GM12878 (cell line): ENCODE data around the gene LTBP2. TPM values are rescaled to one million over a fixed set of nuclear protein-coding genes. Genes with fewer than 3 reads are reported as not detected.

Source experiments
- ATAC-seq: fragments of 200-7000 bp; cut with Tn5 transposase; 3 replicates; pipeline ENCODE4 v1.9.1; 2020; ENCODE audit warnings: mild to moderate bottlenecking, moderate library complexity
- BruUV-seq: library from RNA; stranded (reverse); fragments of 400-500 nt; replicated peaks from 2 replicates; lab custom pipeline; 2021; lab: Mats Ljungman, UMichigan
- CTCF ChIA-PET: fragments of 300-600 bp; sonication (Branson Sonifier 250); formaldehyde crosslinking; extraction: SDS; loops from one replicate; lab custom pipeline; 2021; ENCODE audit warnings: inconsistent platforms; lab: Yijun Ruan, JAX
- POLR2A ChIA-PET: fragments of 350-600 bp; formaldehyde crosslinking; extraction: SDS; loops from one replicate; lab custom pipeline; 2021; ENCODE audit warnings: inconsistent platforms; lab: Charles Lee
- RAD21 ChIA-PET: fragments of 300-600 bp; sonication (Branson Sonifier 250); formaldehyde crosslinking; loops from one replicate; lab custom pipeline; 2023; ENCODE audit warnings: antibody characterized with exemption; ENCODE audit not compliant: unreplicated experiment; lab: Charles Lee
- SMC1A ChIA-PET: fragments of 300-600 bp; sonication (Branson Sonifier 250); formaldehyde crosslinking; loops from one replicate; lab custom pipeline; 2023; ENCODE audit not compliant: unreplicated experiment, uncharacterized antibody; lab: Charles Lee
- DNase-seq: peaks from one replicate; pipeline ENCODE4 v3.0.0-alpha.2; 2011; ENCODE audit warnings: low read depth, low spot score
- FAIRE-seq: peaks from 3 replicates; lab custom pipeline; 2011; peaks lifted over from hg19 to GRCh38; lab: Jason Lieb, UNC
- H2AFZ ChIP-seq: 2 replicates; pipeline ENCODE4 v1.6.0; 2011; ENCODE audit warnings: low read depth, low read length, control low read depth; ENCODE audit not compliant: control insufficient read depth
- H3K27ac ChIP-seq: 2 replicates; pipeline ENCODE4 v1.5.1; 2011; ENCODE audit warnings: control low read depth; ENCODE audit not compliant: control insufficient read depth, insufficient read depth
- H3K27me3 ChIP-seq, 2 experiments: replicated peaks in 1 of 2; 2 replicates each; pipeline versions ENCODE4 v1.6.0 to v1.6.1; 2011; ENCODE audit warnings: low read length in 1 of 2; ENCODE audit not compliant: control insufficient read depth in 2 of 2, insufficient read depth in 2 of 2
- H3K36me3 ChIP-seq, 2 experiments: 2 replicates each; pipeline ENCODE4 v1.5.1; 2011; ENCODE audit warnings: low read length in 1 of 2; ENCODE audit not compliant: control insufficient read depth in 2 of 2, insufficient read depth in 2 of 2
- H3K4me1 ChIP-seq: 2 replicates; pipeline ENCODE4 v1.6.1; 2011; ENCODE audit warnings: mild to moderate bottlenecking, low read length, moderate library complexity, mixed read lengths; ENCODE audit not compliant: control insufficient read depth, insufficient read depth
- H3K4me2 ChIP-seq: 2 replicates; pipeline ENCODE4 v1.6.0; 2011; ENCODE audit warnings: control low read depth; ENCODE audit not compliant: control insufficient read depth, insufficient read depth
- H3K4me3 ChIP-seq: fragments of 200-600 bp; sonication (generic); 2 replicates; pipeline ENCODE4 v1.5.1; 2016
- H3K79me2 ChIP-seq: 2 replicates; pipeline ENCODE4 v1.6.0; 2011; ENCODE audit warnings: low read length; ENCODE audit not compliant: control insufficient read depth, insufficient read depth
- H3K9ac ChIP-seq: 2 replicates; pipeline ENCODE4 v1.8.0; 2011; ENCODE audit warnings: low read length, control low read depth, mixed read lengths; ENCODE audit not compliant: control insufficient read depth, insufficient read depth
- H3K9me3 ChIP-seq: replicated peaks from 3 replicates; pipeline ENCODE4 v1.5.1; 2011; ENCODE audit warnings: mild to moderate bottlenecking, low read length; ENCODE audit not compliant: control insufficient read depth, insufficient read depth
- H4K20me1 ChIP-seq: 2 replicates; pipeline ENCODE4 v1.6.0; 2011; ENCODE audit not compliant: control insufficient read depth, insufficient read depth
- ATF7 ChIP-seq: fragments of 450-650 bp; IDR thresholded peaks from 2 replicates; pipeline ENCODE4 v1.6.1; 2016; ENCODE audit warnings: low read depth, mild to moderate bottlenecking
- BACH1 ChIP-seq: fragments of 450-650 bp; IDR thresholded peaks from 2 replicates; pipeline ENCODE4 v1.6.1; 2017; ENCODE audit warnings: mild to moderate bottlenecking, borderline replicate concordance
- BCLAF1 ChIP-seq: fragments of 450-650 bp; IDR thresholded peaks from 2 replicates; pipeline ENCODE4 v1.6.1; 2017; ENCODE audit warnings: antibody characterized with exemption, mild to moderate bottlenecking, moderate library complexity
- EGR1 ChIP-seq, 2 experiments: IDR thresholded peaks; 1 replicate in 1 of 2; 2 replicates in 1 of 2; pipeline ENCODE4 v1.6.1; 2011 to 2012; ENCODE audit warnings: low read depth in 2 of 2, low read length in 2 of 2, borderline replicate concordance in 1 of 2, mild to moderate bottlenecking in 1 of 2, moderate library complexity in 1 of 2
- HDAC6 ChIP-seq: fragments of 200-600 bp; sonication (generic); IDR thresholded peaks from one replicate; pipeline ENCODE4 v1.8.0; 2017; ENCODE audit warnings: antibody characterized with exemption; ENCODE audit not compliant: unreplicated experiment
- MYB ChIP-seq: fragments of 150-350 bp; IDR thresholded peaks from 2 replicates; pipeline ENCODE4 v1.6.1; 2014; ENCODE audit warnings: mild to moderate bottlenecking, low read depth, low read length, borderline replicate concordance
- NRF1 ChIP-seq: conservative IDR thresholded peaks from 2 replicates; pipeline ENCODE4 v1.6.1; 2011; ENCODE audit warnings: mild to moderate bottlenecking, low read depth, low read length, improper control_type of control experiment
- POLR2AphosphoS5 ChIP-seq: IDR thresholded peaks from 2 replicates; pipeline ENCODE4 v1.6.1; 2011; ENCODE audit warnings: mild to moderate bottlenecking, low read length, inconsistent platforms
- RAD21 ChIP-seq: IDR thresholded peaks from 2 replicates; pipeline ENCODE4 v1.6.1; 2011; ENCODE audit warnings: mild to moderate bottlenecking, low read depth, low read length, moderate library complexity; ENCODE audit not compliant: insufficient read depth
- SIX5 ChIP-seq: IDR thresholded peaks from 2 replicates; pipeline ENCODE4 v1.6.1; 2011; ENCODE audit warnings: mild to moderate bottlenecking, low read depth, low read length, moderate library complexity; ENCODE audit not compliant: severe bottlenecking
- SMAD5 ChIP-seq: IDR thresholded peaks from 2 replicates; pipeline ENCODE4 v1.6.1; 2016; ENCODE audit warnings: antibody characterized with exemption, low read depth
- SPI1 ChIP-seq: IDR thresholded peaks from 2 replicates; pipeline ENCODE4 v1.6.1; 2011; ENCODE audit warnings: low read depth, mild to moderate bottlenecking, low read length, moderate library complexity, borderline replicate concordance; ENCODE audit not compliant: insufficient read depth
- ZZZ3 ChIP-seq: IDR thresholded peaks from 2 replicates; pipeline ENCODE4 v1.6.1; 2011; ENCODE audit warnings: low read depth; ENCODE audit not compliant: control insufficient read depth, insufficient read length
- WGBS: methylation state at CpG from one replicate; pipeline ENCODE4 v1.1.6; 2016; ENCODE audit warnings: low lambda C conversion rate; ENCODE audit not compliant: insufficient replicate concordance, insufficient coverage; ENCODE audit errors: missing lambda C conversion rate; 5-methylcytosine and 5-hydroxymethylcytosine counted together
- in situ Hi-C: fragments of 300-500 bp; cut with MboI; formaldehyde crosslinking; loops from 9 replicates; pipeline ENCODE4 v1.14.3; 2018; ENCODE audit warnings: mixed read lengths
- intact Hi-C: fragments of 100-400 bp; cut with micrococcal nuclease; formaldehyde crosslinking; loops from one replicate; pipeline ENCODE4 v1.14.2; 2022; ENCODE audit not compliant: unreplicated experiment
- polyA plus RNA-seq, 11 experiments: library from polyadenylated mRNA; depleted of rRNA in 4 of 11; unstranded in 6 of 11; stranded (reverse) in 5 of 11; fragments of >200 nt; fragmentation: Nextera tagmentation in 4 of 11; fragmentation: Illumina TruSeq in 1 of 11; extraction: Ambion mirVana in 4 of 11; extraction: Trizol in 1 of 11; gene quantifications; 1 replicate in 1 of 11; 2 replicates in 10 of 11; pipeline versions ENCODE4 v1.2.1 to v1.2.3, GENCODE V29; 2011 to 2016; ENCODE audit warnings: inconsistent platforms in 2 of 11, missing spikeins in 2 of 11, low read depth in 1 of 11
- total RNA-seq, 4 experiments: library from RNA; depleted of rRNA in 3 of 4; stranded (reverse); fragments of >200 nt in 3 of 4; fragmentation: Illumina TruSeq in 1 of 4; extraction: Trizol in 1 of 4; gene quantifications; 2 replicates each; pipeline versions ENCODE4 v1.2.1 to v1.2.3, GENCODE V29; 2013 to 2021
- TF ChIP-seq, protein P1 (sequence below): fragments of 150-350 bp; IDR thresholded peaks from 2 replicates; pipeline ENCODE4 v1.6.1; 2016; ENCODE audit warnings: low read depth, low read length
- TF ChIP-seq, protein P2 (sequence below): fragments of 450-650 bp; IDR thresholded peaks from 2 replicates; pipeline ENCODE4 v1.6.1; 2017; ENCODE audit warnings: low read depth, mild to moderate bottlenecking, moderate library complexity

The LTBP2 gene
- total and polyA plus RNA-seq, 10 of the 15 experiments (the other 5 are each of a cell fraction or from before 2014, with no cell fraction given): 0.03 to 0.23 (median 0.06) TPM; not detected in 1

- Histone ChIP-seq H3K9ac (no peak overlapping the region), H4K20me1 (no peaks in the 10 kb centered on the region), H2AFZ (peak overlapping the region; percentile 13), H3K4me3 (no peak overlapping the region), H3K79me2 (no peaks in the 10 kb centered on the region), H3K9me3 (no peaks in the 10 kb centered on the region), H3K4me2 (no peak overlapping the region), H3K36me3 (no peaks in the 10 kb centered on the region), H3K4me1 (peaks cover 15% of the 10 kb centered on the region), H3K27me3 (no peaks in the 10 kb centered on the region), H3K27ac (peak overlapping the region; percentile 35; the same call in 1 of the 2 replicates)
- peak; percentile 81 for ATAC-seq
- SMC1A ChIA-PET: interaction anchor here (0.8 to 1.5 kb wide), 3 partner anchors 8 to 24 kb away, joined by 3 read pairs; no protein-coding TSS in a partner anchor
- intact Hi-C loops (no loop called here), in situ Hi-C loops (no loop called here)
- CTCF ChIA-PET: interaction anchor here (1.2 to 3.6 kb wide), 3 partner anchors 16 to 94 kb away, joined by 4 to 12 read pairs (median 5); no protein-coding TSS in a partner anchor
- DNase-seq: peak; percentile 12
- POLR2A ChIA-PET: interaction anchor here (0.6 to 2.0 kb wide), 2 partner anchors 25 to 133 kb away, joined by 3 to 6 read pairs; no protein-coding TSS in a partner anchor
- RAD21 ChIA-PET: interaction anchor here (1.0 to 3.3 kb wide), 6 partner anchors 12 to 99 kb away, joined by 3 to 12 read pairs (median 3); partner anchors contain the start of genes ISCA2 and NPC2
- WGBS: 50% methylated on average over 13 of the region's 13 CpGs
- no peak for FAIRE-seq
- BruUV-seq: no TSS peak
- no peak for TF ChIP-seq POLR2AphosphoS5
- TF ChIP-seq SIX5: no peak
- TF ChIP-seq, protein P1, sequence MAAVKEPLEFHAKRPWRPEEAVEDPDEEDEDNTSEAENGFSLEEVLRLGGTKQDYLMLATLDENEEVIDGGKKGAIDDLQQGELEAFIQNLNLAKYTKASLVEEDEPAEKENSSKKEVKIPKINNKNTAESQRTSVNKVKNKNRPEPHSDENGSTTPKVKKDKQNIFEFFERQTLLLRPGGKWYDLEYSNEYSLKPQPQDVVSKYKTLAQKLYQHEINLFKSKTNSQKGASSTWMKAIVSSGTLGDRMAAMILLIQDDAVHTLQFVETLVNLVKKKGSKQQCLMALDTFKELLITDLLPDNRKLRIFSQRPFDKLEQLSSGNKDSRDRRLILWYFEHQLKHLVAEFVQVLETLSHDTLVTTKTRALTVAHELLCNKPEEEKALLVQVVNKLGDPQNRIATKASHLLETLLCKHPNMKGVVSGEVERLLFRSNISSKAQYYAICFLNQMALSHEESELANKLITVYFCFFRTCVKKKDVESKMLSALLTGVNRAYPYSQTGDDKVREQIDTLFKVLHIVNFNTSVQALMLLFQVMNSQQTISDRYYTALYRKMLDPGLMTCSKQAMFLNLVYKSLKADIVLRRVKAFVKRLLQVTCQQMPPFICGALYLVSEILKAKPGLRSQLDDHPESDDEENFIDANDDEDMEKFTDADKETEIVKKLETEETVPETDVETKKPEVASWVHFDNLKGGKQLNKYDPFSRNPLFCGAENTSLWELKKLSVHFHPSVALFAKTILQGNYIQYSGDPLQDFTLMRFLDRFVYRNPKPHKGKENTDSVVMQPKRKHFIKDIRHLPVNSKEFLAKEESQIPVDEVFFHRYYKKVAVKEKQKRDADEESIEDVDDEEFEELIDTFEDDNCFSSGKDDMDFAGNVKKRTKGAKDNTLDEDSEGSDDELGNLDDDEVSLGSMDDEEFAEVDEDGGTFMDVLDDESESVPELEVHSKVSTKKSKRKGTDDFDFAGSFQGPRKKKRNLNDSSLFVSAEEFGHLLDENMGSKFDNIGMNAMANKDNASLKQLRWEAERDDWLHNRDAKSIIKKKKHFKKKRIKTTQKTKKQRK: no peak
- TF ChIP-seq ZZZ3: no peak
- no peak for TF ChIP-seq SMAD5
- TF ChIP-seq HDAC6: no peak
- no peak for TF ChIP-seq EGR1 (IDR thresholded peaks at IDR 0.05; ENCODE audit: borderline replicate concordance in 1 of 2, low read depth in 2 of 2, low read length in 2 of 2)
- TF ChIP-seq MYB: no peak
- no peak for TF ChIP-seq BCLAF1
- TF ChIP-seq ATF7: no peak
- peak; percentile 27; the same call in 1 of the 2 replicates for TF ChIP-seq SPI1
- TF ChIP-seq, protein P2, sequence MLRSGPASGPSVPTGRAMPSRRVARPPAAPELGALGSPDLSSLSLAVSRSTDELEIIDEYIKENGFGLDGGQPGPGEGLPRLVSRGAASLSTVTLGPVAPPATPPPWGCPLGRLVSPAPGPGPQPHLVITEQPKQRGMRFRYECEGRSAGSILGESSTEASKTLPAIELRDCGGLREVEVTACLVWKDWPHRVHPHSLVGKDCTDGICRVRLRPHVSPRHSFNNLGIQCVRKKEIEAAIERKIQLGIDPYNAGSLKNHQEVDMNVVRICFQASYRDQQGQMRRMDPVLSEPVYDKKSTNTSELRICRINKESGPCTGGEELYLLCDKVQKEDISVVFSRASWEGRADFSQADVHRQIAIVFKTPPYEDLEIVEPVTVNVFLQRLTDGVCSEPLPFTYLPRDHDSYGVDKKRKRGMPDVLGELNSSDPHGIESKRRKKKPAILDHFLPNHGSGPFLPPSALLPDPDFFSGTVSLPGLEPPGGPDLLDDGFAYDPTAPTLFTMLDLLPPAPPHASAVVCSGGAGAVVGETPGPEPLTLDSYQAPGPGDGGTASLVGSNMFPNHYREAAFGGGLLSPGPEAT: peak; percentile 67
- TF ChIP-seq RAD21: no peak
- no peak for TF ChIP-seq BACH1
- no peak for TF ChIP-seq NRF1
Measured at GRCh38 chr14:74592476-74593201, 19.4 kb downstream of the LTBP2 start.
